ELF-1 (cell line): Measurements from ENCODE around the gene ATP8B3.

ENCODE experiments used
- DNase-seq: peaks from one replicate; pipeline ENCODE4 v3.0.0-alpha.2; 2016; ENCODE audit warnings: low read depth, low spot score

ATP8B3 gene

DNA sequence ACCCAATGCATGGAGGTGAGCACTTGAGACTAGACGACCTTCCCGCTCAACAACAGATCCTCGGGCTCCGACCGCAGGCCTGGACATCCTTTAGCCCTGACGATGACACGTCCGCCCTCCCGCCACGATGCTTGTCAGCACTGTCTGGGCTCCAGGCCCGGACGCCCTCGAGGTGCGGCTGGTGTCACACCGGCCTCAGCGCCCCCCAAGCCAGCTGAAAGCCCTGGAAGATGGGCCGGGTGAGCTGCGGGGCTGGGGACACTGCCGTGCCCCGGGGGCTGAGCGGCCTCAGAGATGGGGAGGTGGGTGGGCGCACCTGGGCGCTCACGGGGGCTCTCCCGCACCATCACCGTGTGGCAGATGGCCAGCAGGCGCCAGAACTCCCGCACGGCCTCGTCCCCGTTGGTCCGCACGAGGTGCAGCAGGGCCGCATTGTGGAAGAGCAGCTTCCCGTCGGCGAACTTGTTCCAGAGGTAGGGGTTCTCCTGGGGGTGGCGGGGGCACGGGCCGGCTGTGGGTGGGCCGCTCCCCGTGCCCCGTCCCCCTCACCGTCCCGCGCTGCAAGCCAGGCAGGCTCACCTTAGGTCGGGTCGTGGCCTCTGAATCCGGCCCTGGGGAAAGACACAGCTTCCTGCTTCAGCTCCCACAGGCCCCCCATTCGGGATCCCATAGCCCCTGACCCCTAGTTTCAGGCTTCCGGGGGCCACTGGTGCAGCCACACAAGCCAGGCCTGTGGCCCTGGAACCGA, 15.5 kb downstream of the ATP8B3 start:
- no peak for DNase-seq

DNA sequence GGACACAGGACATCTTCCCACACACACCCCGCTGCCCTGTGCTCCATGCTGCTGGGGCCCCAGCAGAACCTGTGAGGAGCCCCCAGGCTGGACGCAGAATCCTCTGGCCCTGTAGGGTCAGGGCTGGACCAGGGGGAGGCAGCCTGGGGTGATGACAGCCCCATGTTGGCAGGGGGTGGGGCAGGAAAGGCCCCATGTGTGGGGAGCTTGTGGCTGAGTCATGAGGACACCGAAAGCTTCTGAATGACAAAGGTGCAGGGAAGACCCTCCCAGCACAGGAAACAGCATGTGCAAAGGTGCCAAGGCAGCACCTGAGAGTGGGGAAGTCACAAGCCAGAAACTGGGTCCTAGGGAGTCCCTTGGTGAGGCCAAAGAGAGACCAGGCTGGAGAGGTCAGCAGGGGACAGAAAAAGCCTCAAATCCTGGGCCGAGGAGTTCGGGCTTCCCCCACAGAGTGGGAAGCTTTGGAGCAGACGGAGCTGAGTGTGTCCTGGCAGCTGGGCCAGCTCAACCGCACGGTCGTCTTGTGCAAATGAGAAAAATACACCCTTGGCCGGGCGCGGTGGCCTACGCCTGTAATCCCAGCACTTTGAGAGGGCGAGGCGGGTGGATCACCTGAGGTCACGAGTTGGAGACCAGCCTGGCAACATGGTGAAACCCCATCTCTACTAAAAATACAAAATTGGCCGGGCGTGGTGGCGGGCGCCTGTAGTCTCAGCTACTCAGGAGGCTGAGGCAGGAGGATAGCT, 17.5 kb downstream of the ATP8B3 start:
- DNase-seq: peak; percentile 42

DNA sequence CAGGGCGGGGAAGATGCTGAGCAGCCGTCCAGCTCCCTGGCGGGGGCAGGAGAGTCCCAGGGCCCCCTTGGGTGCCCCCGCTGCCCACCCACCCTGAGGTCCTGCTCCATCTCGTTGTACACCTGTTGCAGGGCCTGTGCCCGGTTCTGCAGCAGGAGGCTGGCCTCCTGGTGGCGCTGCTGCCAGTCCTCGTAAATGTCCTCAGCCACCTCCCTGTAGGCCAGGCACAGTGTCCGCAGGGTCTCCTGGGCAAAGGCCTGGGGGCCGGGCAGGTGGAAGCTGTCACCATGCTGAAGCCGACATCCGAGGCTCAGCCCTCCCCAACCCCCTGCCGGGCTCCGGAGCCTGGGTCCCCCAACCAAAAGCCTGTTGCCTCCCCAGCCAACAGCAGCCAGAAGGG, 20.2 kb downstream of the ATP8B3 start:
- no peak for DNase-seq

- DNase-seq: no peak
These were observed 21.9 kb downstream of the ATP8B3 start for GRCh38 chr19:1790054-1790792.

DNA sequence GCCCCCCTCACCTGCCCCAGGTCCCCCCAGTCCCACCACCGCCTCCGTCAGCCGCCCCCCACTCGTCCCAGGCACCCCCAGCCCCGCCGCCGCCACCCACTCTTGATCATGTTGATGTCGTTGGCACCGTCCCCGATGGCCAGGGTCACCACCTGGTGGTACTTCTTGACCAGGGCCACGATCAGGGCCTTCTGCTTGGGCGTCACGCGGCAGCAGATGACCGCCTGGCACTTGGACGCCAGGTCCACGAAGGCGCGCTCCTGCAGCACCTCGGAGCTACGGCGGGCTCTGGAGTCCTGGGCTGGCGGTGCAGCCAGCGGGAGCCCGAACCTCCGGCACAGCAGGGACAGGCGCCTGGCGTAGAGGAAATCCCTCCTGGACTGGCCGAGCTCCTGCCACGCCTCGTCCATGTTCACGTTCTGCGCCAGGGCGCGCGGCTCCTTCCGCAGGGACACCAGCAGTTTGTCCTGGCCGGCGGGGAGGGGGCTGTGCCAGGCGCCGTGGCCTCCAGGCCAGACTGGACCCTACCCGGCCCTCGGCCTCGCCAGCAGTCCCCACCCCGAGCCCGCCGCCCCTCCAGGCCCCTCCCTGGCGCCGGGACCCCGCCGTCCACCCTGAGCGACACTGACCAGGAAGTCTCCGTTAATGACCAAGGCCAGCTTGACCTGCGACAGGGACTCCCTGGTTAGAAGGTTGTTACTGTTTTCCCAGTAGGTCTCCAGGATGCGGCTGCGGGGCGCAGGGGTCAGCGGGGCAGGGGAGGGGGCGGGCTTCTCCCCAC, 22.6 kb downstream of the ATP8B3 start:
- peak; percentile 38 for DNase-seq

GRCh38 chr19:1787116-1787515, 25.0 kb downstream of the ATP8B3 start:
- no peak for DNase-seq

GRCh38 chr19:1786668-1787067, 25.4 kb downstream of the ATP8B3 start:
- no peak for DNase-seq

DNA sequence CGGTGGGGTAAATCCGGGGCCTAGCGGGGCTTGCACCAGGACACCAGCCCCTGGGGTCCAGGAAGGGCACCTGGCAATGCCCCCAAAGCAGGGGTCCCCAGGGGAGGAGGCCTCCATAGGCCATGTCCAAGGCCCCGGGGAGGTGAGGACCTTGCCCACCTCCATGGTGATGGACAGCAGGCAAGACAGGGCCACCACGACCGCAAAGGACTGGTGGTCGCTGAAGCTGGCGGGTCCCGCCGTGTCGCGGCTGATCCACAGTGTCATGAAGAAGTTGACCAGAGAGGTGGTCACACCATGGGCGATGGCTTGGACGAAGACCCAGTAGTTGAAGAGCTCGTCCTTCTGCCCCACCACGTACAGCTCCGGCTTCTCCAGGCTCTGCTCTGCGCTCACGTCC, 26.8 kb downstream of the ATP8B3 start:
- no peak for DNase-seq

GRCh38 chr19:1783874-1784273, 28.2 kb downstream of the ATP8B3 start:
- no peak for DNase-seq

GRCh38 chr19:1783354-1783753, 28.7 kb downstream of the ATP8B3 start:
- no peak for DNase-seq

- DNase-seq: no peak
These were observed 29.6 kb downstream of the ATP8B3 start for GRCh38 chr19:1782521-1782920.

GRCh38 chr19:1780272-1780958, 31.7 kb downstream of the ATP8B3 start:
- DNase-seq: peak; percentile 61

DNA sequence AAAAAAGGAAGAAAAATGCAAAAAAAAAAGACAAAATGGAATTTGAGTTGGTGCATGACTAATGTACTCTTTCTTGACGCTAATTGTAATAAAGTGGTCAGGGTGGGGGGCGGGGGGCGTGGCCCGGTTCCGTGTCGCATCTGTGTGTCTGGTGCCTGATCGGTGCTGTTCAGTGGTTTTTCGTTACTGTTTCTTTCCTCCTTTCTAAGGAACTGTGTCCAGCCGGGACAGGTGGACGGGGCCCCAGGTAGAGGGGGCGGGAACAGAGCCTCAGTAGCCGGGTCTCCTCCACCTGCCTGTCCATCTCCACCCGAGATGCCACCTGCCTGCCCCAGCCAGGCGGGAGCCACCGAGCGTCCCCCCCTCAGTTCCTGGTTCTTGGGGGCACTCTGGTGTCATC, 32.5 kb downstream of the ATP8B3 start:
- no peak for DNase-seq

DNA sequence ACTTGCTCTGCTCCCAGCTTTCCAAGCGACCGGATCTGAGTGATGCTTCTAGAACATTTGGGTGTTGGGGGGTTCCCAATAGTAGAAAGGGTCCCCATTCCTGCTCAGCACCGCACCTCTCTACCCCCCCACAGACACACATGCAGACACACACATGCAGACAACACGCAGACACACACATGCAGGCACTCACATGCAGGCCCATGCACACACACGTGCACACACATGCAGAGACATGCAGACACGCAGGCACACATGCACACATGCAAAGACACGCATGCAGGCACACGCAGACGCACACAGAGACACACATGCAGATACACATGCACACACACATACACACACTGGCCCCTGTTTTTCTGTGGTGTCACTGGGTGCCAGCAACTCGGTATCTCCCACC, 34.9 kb downstream of the ATP8B3 start:
- no peak for DNase-seq

- DNase-seq: no peak
These were observed 35.4 kb downstream of the ATP8B3 start for GRCh38 chr19:1776606-1777147.

DNA sequence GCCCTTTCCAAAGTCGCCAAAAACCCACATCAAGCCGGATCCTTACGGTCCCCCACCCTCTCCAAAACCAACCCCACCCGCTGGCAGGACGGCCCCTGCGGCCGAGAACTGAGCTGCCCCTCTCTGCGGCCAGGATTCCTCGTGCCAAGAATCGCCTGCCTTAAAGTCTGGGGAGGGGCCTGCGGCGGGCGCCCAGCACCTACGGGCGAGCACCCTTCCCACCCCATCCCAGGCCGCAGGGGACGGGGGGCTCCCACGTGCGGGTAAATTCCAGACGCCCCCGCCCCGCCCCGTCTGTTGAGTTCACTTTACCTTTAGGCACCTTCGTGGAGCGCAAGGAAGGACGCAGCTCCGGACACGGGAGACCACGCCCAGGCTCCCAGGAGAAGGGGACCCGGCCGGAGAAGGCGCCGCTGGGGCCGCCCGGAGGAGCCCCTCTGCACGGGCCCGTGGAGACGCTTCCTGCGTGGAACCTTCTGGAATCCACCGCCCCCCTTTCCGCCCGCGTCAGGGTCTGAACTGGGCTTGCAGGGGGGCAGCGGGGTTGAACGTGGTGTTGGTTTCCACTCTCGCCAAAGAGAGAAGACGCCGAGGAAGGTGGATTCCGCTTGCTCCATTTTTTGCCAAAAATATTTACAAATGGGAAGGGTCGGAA, 36.0 kb downstream of the ATP8B3 start:
- no peak for DNase-seq

DNA sequence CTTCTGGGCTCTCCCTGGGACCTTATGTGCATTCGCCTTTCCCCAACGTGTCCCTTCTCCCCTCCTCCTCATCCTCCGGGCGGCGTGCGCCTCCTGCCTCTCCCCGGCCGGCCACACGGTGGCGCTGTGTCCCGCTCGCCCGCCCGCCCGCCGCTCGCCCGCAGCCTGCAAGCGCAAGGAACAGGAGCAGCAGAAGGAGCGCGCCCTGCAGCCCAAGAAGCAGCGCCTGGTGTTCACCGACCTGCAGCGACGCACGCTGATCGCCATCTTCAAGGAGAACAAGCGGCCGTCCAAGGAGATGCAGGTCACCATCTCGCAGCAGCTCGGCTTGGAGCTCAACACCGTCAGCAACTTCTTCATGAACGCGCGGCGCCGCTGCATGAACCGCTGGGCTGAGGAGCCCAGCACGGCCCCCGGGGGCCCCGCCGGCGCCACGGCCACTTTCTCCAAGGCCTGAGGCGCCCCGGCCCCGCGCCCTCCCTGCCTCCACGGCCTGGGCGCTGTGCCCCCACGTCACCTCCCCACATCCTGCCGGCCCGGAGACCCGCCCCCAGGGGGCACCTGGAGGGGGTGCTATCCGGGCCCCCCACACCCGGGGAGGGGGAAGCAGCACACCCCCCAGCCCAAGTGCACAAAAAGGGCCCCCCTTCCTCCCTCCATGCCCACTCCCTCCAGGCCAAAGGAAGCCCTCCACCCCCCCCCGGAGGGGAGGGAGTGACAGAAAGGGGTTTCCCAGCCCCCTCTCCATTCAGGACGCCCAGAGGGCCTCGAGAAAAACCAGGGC, 36.9 kb downstream of the ATP8B3 start:
- peak; percentile 89 for DNase-seq

DNA sequence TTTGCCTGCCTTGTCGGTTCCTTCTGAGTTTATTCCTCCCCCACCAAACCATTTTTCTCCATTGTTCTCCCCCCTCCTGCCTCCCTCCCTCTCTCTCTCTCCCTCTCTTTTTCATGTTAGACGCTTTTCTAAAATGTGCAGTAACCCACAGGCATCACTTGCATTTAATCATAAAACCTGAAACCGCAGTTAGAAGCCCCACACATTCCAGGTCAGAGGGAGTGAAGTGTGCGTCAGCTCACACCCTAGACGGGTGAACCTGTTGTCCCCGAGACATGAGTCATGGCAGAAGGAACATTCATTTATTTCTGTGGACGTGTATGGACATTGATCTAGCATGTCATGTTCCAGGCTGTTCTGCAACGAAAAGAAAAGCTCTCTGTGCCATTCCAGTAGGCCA, 38.9 kb downstream of the ATP8B3 start:
- DNase-seq: no peak

- no peak for DNase-seq
These were observed 41.1 kb downstream of the ATP8B3 start for GRCh38 chr19:1770866-1771576.
